Measurements from ENCODE around the gene PKIG. TPM values are rescaled to one million over a fixed set of nuclear protein-coding genes. Genes with fewer than 3 reads are reported as not detected.

PKIG gene
- total RNA-seq, 1 donor from 2014 or later, result 29.3 TPM

GRCh38 chr20:44640522-44640921 is 58.1 kb downstream of the PKIG start:
- H3K4me3 Mint-ChIP-seq (ENCODE audit: unreplicated experiment), result no peak overlapping the region
- H3K27ac Mint-ChIP-seq (ENCODE audit: unreplicated experiment), result no peak overlapping the region
- no peak for DNase-seq (ENCODE audit: low spot score)
- peaks cover 33% of the 10 kb centered on the region for H3K4me1 Mint-ChIP-seq (ENCODE audit: low read depth)
- H3K27me3 Mint-ChIP-seq (ENCODE audit: low read depth), result no peaks in the 10 kb centered on the region
- peaks cover 1% of the 10 kb centered on the region for H3K36me3 Mint-ChIP-seq (ENCODE audit: low read depth)
- no peak for TF ChIP-seq CTCF (IDR thresholded peaks at IDR 0.05)
- peaks cover 3% of the 10 kb centered on the region for H3K9me3 Mint-ChIP-seq (ENCODE audit: low read depth)

DNA sequence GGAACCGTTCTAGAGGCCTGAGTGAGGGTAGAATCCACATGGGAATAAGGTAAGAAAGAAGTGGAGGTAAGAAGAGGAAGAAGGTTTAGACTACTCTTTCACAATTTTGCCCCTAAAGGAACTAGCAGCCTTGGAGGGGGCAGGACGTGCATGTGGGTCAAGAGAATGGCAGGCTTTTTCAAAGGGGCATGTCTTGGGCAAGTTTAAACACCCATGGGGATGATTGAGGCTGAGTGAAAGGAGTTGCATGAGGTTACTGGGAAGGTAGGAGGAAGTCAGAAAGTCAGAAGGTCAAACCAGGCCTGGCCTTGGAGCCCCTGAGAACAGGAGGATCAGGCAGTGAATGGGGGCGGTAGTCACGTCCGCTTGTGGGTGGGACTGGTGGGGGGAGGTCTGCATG is 58.9 kb downstream of the PKIG start:
- DNase-seq (ENCODE audit: low spot score), result no peak
- peaks cover 3% of the 10 kb centered on the region for H3K9me3 Mint-ChIP-seq (ENCODE audit: low read depth)
- no peak overlapping the region for H3K4me3 Mint-ChIP-seq (ENCODE audit: unreplicated experiment)
- no peaks in the 10 kb centered on the region for H3K27me3 Mint-ChIP-seq (ENCODE audit: low read depth)
- peaks cover 39% of the 10 kb centered on the region for H3K4me1 Mint-ChIP-seq (ENCODE audit: low read depth)
- H3K27ac Mint-ChIP-seq (ENCODE audit: unreplicated experiment), result no peak overlapping the region
- TF ChIP-seq CTCF (IDR thresholded peaks at IDR 0.05), result no peak
- peaks cover 1% of the 10 kb centered on the region for H3K36me3 Mint-ChIP-seq (ENCODE audit: low read depth)

DNA sequence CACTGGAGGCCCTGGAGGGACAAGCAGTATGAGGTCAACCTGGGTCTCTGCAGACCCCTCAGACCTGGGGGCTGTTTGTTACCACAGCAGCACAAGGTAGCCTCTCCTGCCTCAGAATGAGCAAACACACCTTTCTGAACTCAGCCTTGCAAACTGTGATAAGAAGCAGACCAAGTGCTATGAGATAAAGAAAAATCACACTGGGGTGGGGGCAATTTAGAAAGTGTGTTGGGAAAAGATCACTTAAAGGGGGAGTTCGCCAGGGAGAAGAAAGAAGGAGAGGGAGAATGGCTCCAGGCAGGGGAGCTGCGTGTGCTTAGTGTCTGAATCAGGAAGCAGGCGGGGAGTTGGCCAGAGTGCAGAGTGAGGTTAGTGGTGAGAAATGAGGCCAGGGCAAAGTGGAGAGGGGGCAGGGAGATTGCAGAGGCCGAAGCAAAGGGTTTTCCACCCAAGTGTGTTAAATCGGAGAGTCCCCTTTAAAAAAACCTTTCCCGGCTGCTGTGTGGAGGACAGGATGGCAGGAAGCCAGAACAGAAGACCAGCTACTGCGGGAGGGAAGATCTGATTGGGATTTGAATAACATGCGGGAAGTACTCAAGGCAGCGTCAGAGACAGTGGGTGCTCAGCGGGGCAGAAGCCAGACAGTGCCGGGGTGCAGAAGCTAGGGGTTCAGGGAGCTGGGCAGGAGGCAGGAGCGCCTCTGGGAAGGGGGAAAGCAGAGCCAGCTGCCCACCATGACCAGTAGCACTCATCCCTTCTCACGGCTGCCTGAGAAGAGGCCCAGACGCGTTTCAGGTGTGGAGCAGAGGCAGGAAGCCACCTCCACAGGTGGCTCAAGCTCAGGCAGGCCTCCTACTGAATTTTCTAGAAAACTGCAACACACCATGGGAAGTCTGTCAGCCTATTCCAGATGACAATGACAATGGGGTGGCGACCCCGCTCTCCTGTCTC is 60.1 kb downstream of the PKIG start:
- no peak for DNase-seq (ENCODE audit: low spot score)
- H3K4me3 Mint-ChIP-seq (ENCODE audit: unreplicated experiment), result peak overlapping the region; percentile 60
- TF ChIP-seq CTCF (IDR thresholded peaks at IDR 0.05), result peak; percentile 35
- peaks cover 1% of the 10 kb centered on the region for H3K36me3 Mint-ChIP-seq (ENCODE audit: low read depth)
- H3K27ac Mint-ChIP-seq (ENCODE audit: unreplicated experiment), result peak overlapping the region; percentile 85
- no peaks in the 10 kb centered on the region for H3K27me3 Mint-ChIP-seq (ENCODE audit: low read depth)
- peaks cover 47% of the 10 kb centered on the region for H3K4me1 Mint-ChIP-seq (ENCODE audit: low read depth)
- peaks cover 3% of the 10 kb centered on the region for H3K9me3 Mint-ChIP-seq (ENCODE audit: low read depth)

GRCh38 chr20:44643154-44643519 is 60.8 kb downstream of the PKIG start:
- H3K9me3 Mint-ChIP-seq (ENCODE audit: low read depth), result peaks cover 3% of the 10 kb centered on the region
- H3K4me3 Mint-ChIP-seq (ENCODE audit: unreplicated experiment), result peak overlapping the region; percentile 60
- peak overlapping the region; percentile 85 for H3K27ac Mint-ChIP-seq (ENCODE audit: unreplicated experiment)
- no peak for TF ChIP-seq CTCF (IDR thresholded peaks at IDR 0.05)
- H3K36me3 Mint-ChIP-seq (ENCODE audit: low read depth), result peaks cover 1% of the 10 kb centered on the region
- no peak for DNase-seq (ENCODE audit: low spot score)
- no peaks in the 10 kb centered on the region for H3K27me3 Mint-ChIP-seq (ENCODE audit: low read depth)
- peaks cover 47% of the 10 kb centered on the region for H3K4me1 Mint-ChIP-seq (ENCODE audit: low read depth)

DNA sequence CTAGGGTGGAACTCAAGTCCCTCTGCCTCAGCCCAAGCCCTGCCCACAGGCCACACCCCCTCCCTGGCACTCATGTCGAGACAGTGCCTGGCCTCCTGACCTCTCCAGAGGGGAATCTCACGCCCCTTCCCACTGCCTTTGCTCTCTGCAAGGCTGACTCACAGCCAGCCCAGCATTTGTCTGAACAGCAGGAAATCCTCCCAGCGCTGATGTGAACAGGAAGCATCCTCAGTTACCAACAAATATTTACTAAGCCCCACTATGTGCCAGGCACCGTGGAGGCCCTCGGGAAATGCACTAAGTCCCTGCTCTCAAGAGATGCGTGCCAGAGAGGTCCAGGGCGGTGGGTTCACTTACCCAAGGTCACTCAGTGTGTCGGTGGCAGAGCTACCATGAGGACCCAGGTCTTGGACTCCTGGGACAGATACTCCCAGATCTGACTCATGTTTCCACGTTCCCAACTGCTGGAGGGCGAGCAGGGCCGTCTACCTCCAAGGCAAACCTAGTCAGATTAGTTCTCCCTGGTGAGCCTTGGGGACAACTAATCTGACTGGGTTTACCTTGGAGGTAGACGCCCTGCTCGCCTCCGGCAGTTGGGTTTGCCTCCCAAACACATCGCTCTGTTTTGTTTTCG is 61.3 kb downstream of the PKIG start:
- peaks cover 1% of the 10 kb centered on the region for H3K36me3 Mint-ChIP-seq (ENCODE audit: low read depth)
- peaks cover 47% of the 10 kb centered on the region for H3K4me1 Mint-ChIP-seq (ENCODE audit: low read depth)
- no peak for TF ChIP-seq CTCF (IDR thresholded peaks at IDR 0.05)
- H3K9me3 Mint-ChIP-seq (ENCODE audit: low read depth), result peaks cover 3% of the 10 kb centered on the region
- no peaks in the 10 kb centered on the region for H3K27me3 Mint-ChIP-seq (ENCODE audit: low read depth)
- peak overlapping the region; percentile 85 for H3K27ac Mint-ChIP-seq (ENCODE audit: unreplicated experiment)
- no peak for DNase-seq (ENCODE audit: low spot score)
- H3K4me3 Mint-ChIP-seq (ENCODE audit: unreplicated experiment), result no peak overlapping the region

All from chondrocyte (in vitro differentiated cells).